Hepatocyte (in vitro differentiated cells): ENCODE measurements around the gene RPS6KA4. TPM values are rescaled to one million over a fixed set of nuclear protein-coding genes. Genes with fewer than 3 reads are reported as not detected.

Experiments used
- DNase-seq: peaks from one replicate; pipeline ENCODE4 v3.0.0-alpha.2; 2016; ENCODE audit warnings: low spot score
- H2AFZ ChIP-seq: fragments of 200-600 bp; sonication (generic); 2 replicates; pipeline ENCODE4 v1.6.0; 2016; ENCODE audit warnings: antibody characterized with exemption, mild to moderate bottlenecking
- H3K27ac ChIP-seq: fragments of 200-600 bp; sonication (generic); 2 replicates; pipeline ENCODE4 v1.5.1; 2016; ENCODE audit warnings: mild to moderate bottlenecking
- H3K27me3 ChIP-seq: fragments of 200-600 bp; sonication (generic); 2 replicates; pipeline ENCODE4 v1.6.1; 2016
- H3K36me3 ChIP-seq: fragments of 200-600 bp; sonication (generic); replicated peaks from 2 replicates; pipeline ENCODE4 v1.5.1; 2016; ENCODE audit warnings: low read depth; ENCODE audit not compliant: insufficient read depth
- H3K4me1 ChIP-seq: fragments of 200-600 bp; sonication (generic); 2 replicates; pipeline ENCODE4 v1.5.1; 2016; ENCODE audit warnings: mild to moderate bottlenecking, moderate library complexity; ENCODE audit not compliant: insufficient read depth
- H3K4me2 ChIP-seq: fragments of 200-600 bp; sonication (generic); 2 replicates; pipeline ENCODE4 v1.6.0; 2016
- H3K4me3 ChIP-seq: fragments of 200-600 bp; sonication (generic); 2 replicates; pipeline ENCODE4 v1.5.1; 2016; ENCODE audit warnings: mild to moderate bottlenecking
- H3K79me2 ChIP-seq: fragments of 200-600 bp; sonication (generic); 2 replicates; pipeline ENCODE4 v1.6.0; 2017; ENCODE audit warnings: mild to moderate bottlenecking
- H3K9me2 ChIP-seq: fragments of 200-600 bp; sonication (generic); replicated peaks from 2 replicates; pipeline ENCODE4 v1.6.0; 2017; ENCODE audit warnings: mild to moderate bottlenecking; ENCODE audit not compliant: insufficient read depth
- H3K9me3 ChIP-seq: fragments of 200-600 bp; sonication (generic); 2 replicates; pipeline ENCODE4 v1.5.1; 2016; ENCODE audit warnings: low read depth, mild to moderate bottlenecking
- H4K20me1 ChIP-seq: fragments of 200-600 bp; sonication (generic); 2 replicates; pipeline ENCODE4 v1.6.0; 2016; ENCODE audit warnings: mild to moderate bottlenecking; ENCODE audit not compliant: insufficient read depth, poor library complexity, severe bottlenecking
- EZH2 ChIP-seq: fragments of 200-600 bp; sonication (generic); IDR thresholded peaks from 2 replicates; pipeline ENCODE4 v1.6.1; 2016; ENCODE audit warnings: antibody characterized with exemption, mild to moderate bottlenecking, borderline replicate concordance
- EZH2phosphoT487 ChIP-seq: fragments of 200-600 bp; sonication (generic); IDR thresholded peaks from one replicate; pipeline ENCODE4 v1.6.1; 2018; ENCODE audit warnings: antibody characterized with exemption, mild to moderate bottlenecking, low read depth, moderate library complexity; ENCODE audit not compliant: unreplicated experiment, severe bottlenecking
- WGBS: methylation state at CpG from one replicate; pipeline ENCODE4 v1.1.6; 2016; ENCODE audit warnings: low lambda C conversion rate; ENCODE audit errors: missing lambda C conversion rate; 5-methylcytosine and 5-hydroxymethylcytosine counted together
- polyA plus RNA-seq: library from polyadenylated mRNA; unstranded; fragments of >200 nt; fragmentation: Nextera tagmentation; extraction: Ambion mirVana; gene quantifications from 2 replicates; pipeline ENCODE4 v1.2.1, GENCODE V29; 2016
- total RNA-seq: library from RNA; depleted of rRNA; stranded (reverse); fragments of >200 nt; gene quantifications from 2 replicates; pipeline ENCODE4 v1.2.3, GENCODE V29; 2014
- TF ChIP-seq, protein P1 (sequence below): fragments of 200-600 bp; sonication (generic); IDR thresholded peaks from 2 replicates; pipeline ENCODE4 v1.5.1; 2016; ENCODE audit warnings: antibody characterized with exemption, mild to moderate bottlenecking; ENCODE audit not compliant: poor library complexity

The RPS6KA4 gene
- total and polyA plus RNA-seq, 2 experiments from 2014 or later = 35.9 to 44.0 TPM

DNA sequence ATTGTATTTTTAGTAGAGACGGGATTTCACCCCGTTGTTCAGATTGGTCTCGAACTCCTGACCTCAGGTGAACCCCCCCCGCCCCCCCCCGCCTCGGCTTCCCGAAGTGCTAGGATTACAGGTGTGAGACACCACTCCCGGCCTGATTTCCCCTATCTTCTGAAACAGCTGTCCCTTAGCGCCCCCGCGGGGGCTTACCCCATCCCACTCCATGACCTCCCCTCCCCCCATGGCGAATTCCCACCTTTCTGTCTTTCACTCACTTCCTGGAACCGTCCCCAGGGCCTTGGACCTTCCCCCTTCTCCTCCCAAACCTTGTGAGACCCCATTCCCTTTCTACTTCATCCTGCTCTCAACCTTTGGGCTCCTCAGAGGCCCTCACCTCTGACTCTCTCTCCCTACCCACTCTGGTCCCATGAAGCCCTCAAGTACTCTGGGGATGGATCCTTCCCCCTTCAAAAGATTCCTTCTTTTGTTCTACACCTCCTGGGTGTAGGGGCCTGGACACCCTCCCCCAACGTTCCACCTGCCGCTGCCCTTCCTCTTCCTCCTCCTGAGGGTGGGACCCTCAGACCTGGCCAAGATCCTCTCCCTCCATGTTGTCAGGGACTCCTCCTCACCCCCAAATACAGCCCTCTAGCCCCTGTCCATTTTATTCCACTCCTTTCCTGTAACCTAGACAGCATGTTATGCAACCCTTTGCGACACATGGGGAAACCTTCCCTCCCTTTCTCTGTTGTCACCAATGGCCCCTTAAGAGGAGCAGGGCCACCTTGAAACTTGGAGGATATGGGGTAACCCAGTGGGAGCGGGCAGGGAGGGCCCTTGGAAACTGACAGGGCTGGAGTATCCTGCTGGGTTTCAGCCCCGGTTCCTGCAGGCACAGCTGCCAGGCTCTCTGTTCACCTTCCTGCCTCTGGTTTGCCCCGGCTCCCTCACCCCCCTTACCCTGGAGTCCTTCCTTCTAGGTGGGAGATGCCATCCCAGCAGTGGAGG lies 39.9 kb upstream of the RPS6KA4 start:
- H3K27me3 ChIP-seq = no peaks in the 10 kb centered on the region
- DNase-seq = peak; percentile 25
- TF ChIP-seq EZH2 (no peak), EZH2phosphoT487 (no peak)
- TF ChIP-seq, protein P1, sequence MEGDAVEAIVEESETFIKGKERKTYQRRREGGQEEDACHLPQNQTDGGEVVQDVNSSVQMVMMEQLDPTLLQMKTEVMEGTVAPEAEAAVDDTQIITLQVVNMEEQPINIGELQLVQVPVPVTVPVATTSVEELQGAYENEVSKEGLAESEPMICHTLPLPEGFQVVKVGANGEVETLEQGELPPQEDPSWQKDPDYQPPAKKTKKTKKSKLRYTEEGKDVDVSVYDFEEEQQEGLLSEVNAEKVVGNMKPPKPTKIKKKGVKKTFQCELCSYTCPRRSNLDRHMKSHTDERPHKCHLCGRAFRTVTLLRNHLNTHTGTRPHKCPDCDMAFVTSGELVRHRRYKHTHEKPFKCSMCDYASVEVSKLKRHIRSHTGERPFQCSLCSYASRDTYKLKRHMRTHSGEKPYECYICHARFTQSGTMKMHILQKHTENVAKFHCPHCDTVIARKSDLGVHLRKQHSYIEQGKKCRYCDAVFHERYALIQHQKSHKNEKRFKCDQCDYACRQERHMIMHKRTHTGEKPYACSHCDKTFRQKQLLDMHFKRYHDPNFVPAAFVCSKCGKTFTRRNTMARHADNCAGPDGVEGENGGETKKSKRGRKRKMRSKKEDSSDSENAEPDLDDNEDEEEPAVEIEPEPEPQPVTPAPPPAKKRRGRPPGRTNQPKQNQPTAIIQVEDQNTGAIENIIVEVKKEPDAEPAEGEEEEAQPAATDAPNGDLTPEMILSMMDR = no peak

DNA sequence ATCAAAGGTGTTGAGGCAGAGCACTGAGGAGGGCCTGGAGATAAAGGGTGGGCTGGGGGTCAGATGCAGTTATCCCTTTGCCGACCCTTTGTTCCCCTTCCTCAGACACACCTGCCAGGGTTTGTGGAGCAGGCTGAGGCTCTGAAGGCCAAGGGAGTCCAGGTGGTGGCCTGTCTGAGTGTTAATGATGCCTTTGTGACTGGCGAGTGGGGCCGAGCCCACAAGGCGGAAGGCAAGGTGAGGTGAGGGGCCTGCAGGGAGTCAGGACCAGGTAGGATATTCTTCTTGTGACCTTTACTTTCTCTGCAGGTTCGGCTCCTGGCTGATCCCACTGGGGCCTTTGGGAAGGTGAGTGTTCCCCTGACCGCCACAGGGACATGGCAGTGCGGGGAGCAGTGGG lies 38.4 kb upstream of the RPS6KA4 start:
- Histone ChIP-seq H4K20me1 (no peaks in the 10 kb centered on the region), H3K9me2 (no peaks in the 10 kb centered on the region), H3K27ac (peak overlapping the region; percentile 60), H3K4me3 (no peak overlapping the region), H3K4me2 (no peak overlapping the region), H3K4me1 (peaks cover 25% of the 10 kb centered on the region), H3K79me2 (peaks cover 22% of the 10 kb centered on the region), H3K36me3 (no peaks in the 10 kb centered on the region), H2AFZ (no peak overlapping the region), H3K9me3 (no peaks in the 10 kb centered on the region), H3K27me3 (no peaks in the 10 kb centered on the region)
- TF ChIP-seq, protein P1 = no peak
- no peak for TF ChIP-seq EZH2
- TF ChIP-seq EZH2phosphoT487 = no peak
- WGBS = 92% methylated on average over 7 of the region's 7 CpGs
- DNase-seq = peak; percentile 4

More for the DNA sequence above, 39.9 kb upstream of the RPS6KA4 start:
- Histone ChIP-seq H3K9me2 (no peaks in the 10 kb centered on the region), H2AFZ (peak overlapping the region; percentile 73), H3K4me1 (peaks cover 25% of the 10 kb centered on the region), H4K20me1 (no peaks in the 10 kb centered on the region), H3K27ac (peak overlapping the region; percentile 98), H3K79me2 (peaks cover 29% of the 10 kb centered on the region), H3K36me3 (no peaks in the 10 kb centered on the region), H3K4me2 (peak overlapping the region; percentile 79), H3K9me3 (no peaks in the 10 kb centered on the region), H3K4me3 (peak overlapping the region; percentile 76)
- 37% methylated on average over 14 of the region's 19 CpGs for WGBS

DNA sequence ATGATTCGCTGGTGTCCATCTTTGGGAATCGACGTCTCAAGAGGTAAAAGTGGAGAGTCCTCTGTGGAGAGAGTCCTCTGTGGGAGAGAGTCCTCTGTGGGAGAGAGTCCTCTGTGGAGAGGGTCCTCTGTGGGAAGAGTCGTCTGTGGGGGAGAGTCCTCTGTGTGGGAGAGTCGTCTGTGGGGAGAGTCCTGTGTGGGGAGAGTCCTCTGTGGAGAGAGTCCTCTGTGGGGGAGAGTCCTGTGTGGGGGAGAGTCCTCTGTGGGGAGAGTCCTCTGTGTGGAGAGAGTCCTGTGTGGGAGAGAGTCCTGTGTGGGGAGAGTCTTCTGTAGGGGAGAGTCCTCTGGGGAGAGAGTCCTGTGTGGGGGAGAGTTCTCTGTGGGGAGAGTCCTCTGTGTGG lies 37.9 kb upstream of the RPS6KA4 start:
- Histone ChIP-seq H4K20me1 (no peaks in the 10 kb centered on the region), H3K4me2 (no peak overlapping the region), H3K36me3 (no peaks in the 10 kb centered on the region), H3K9me3 (no peaks in the 10 kb centered on the region), H3K27ac (peak overlapping the region; percentile 60), H3K79me2 (peaks cover 21% of the 10 kb centered on the region), H2AFZ (no peak overlapping the region), H3K4me3 (no peak overlapping the region), H3K27me3 (no peaks in the 10 kb centered on the region), H3K4me1 (peaks cover 25% of the 10 kb centered on the region), H3K9me2 (no peaks in the 10 kb centered on the region)
- TF ChIP-seq EZH2 (no peak), EZH2phosphoT487 (no peak)
- TF ChIP-seq, protein P1 = no peak
- no peak for DNase-seq
- whole genome bisulfite sequencing = 100% methylated on average over 5 of the region's 5 CpGs
